Measurements from ENCODE around the gene AKAP13.
"Not testable (repeated sequence)": the region's sequence is repeated elsewhere in the genome, so short reads cannot be mapped to it uniquely, and the experiment has no call there.

The AKAP13 gene

GRCh38 chr15:85792912-85793590, 412.6 kb downstream of the AKAP13 start:
- Histone ChIP-seq H3K9me3 (ENCODE audit: low read length) (no peaks in the 10 kb centered on the region), H2AFZ (ENCODE audit: low read depth, low read length) (no peak overlapping the region), H3K4me1 (ENCODE audit: insufficient read depth, low read length) (peaks cover 31% of the 10 kb centered on the region), H3K4me3 (ENCODE audit: low read length) (peak overlapping the region; percentile 95), H3K36me3 (ENCODE audit: insufficient read depth, low read length) (peaks cover 2% of the 10 kb centered on the region), H3K27me3 (ENCODE audit: insufficient read depth, low read length) (no peaks in the 10 kb centered on the region)

GRCh38 chr15:85793641-85794597, 413.5 kb downstream of the AKAP13 start:
- H3K4me1 ChIP-seq (ENCODE audit: insufficient read depth, low read length), result peaks cover 23% of the 10 kb centered on the region
- H3K4me3 ChIP-seq (ENCODE audit: low read length), result peak overlapping the region; percentile 95
- no peaks in the 10 kb centered on the region for H3K27me3 ChIP-seq (ENCODE audit: insufficient read depth, low read length)
- H3K36me3 ChIP-seq (ENCODE audit: insufficient read depth, low read length), result peaks cover 2% of the 10 kb centered on the region
- H3K9me3 ChIP-seq (ENCODE audit: low read length), result no peaks in the 10 kb centered on the region
- H2AFZ ChIP-seq (ENCODE audit: low read depth, low read length), result no peak overlapping the region

GRCh38 chr15:85794598-85795336, 414.4 kb downstream of the AKAP13 start, which contains the start of gene KLHL25:
TSS of gene KLHL25 (minus strand) at chr15:85794925. CDS start at chr15:85769810, 25,115 bp downstream.
- peaks cover 22% of the 10 kb centered on the region for H3K4me1 ChIP-seq (ENCODE audit: insufficient read depth, low read length)
- H3K36me3 ChIP-seq (ENCODE audit: insufficient read depth, low read length), result no peaks in the 10 kb centered on the region
- H3K9me3 ChIP-seq (ENCODE audit: low read length), result no peaks in the 10 kb centered on the region
- peak within 1 kb of the TSS; percentile 95 for H3K4me3 ChIP-seq (ENCODE audit: low read length)
- peak within 1 kb of the TSS; percentile 29 for H2AFZ ChIP-seq (ENCODE audit: low read depth, low read length)
- no peaks in the 10 kb centered on the region for H3K27me3 ChIP-seq (ENCODE audit: insufficient read depth, low read length)

DNA sequence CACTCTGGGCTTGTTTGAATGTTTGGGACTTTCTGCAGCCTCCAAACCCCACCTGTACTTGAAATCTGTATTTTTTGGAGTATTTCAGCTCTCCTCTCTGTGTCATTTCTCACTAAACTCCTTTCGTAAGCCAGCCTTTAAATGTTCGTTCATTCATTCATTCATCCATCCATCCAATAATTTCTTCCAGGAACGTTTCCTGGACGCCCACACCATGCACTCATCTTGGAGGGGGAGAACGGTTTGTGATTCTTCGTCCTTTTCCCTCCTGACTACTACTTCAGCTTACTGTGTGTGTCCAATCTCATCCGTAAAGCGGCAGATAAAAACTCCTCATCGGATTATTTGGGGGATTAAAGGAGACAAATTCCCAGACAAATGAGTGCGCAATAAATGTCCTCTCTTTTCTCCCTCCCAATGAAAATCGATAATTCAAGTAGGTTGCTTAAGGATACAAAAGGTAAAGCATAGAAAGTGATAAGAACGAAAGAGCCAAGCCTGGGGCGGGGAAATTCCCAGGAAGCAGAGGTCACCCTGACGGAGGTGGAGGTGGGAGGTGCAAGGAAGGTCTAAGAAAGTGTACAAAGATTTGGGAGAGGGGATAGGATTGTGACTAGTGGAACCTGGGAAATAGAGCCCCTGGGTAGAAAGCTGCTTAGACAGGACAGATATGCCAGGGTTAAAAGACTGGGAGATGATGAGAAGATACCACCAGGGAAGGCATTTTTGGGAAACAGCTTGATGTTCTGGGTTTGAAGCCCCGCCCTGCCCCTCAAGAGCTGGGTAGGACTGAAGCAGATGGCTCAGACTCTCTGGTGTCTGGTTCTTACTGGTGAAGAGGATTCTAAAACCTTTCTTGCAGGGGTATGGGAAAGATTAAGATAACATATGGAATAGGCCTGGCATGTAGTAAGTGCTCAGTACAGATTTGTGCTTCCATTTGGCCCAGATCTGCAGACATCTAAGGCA, 415.2 kb downstream of the AKAP13 start:
- H3K27me3 ChIP-seq (ENCODE audit: insufficient read depth, low read length), result no peaks in the 10 kb centered on the region
- H3K4me1 ChIP-seq (ENCODE audit: insufficient read depth, low read length), result peaks cover 22% of the 10 kb centered on the region
- peak overlapping the region; percentile 29 for H2AFZ ChIP-seq (ENCODE audit: low read depth, low read length)
- H3K9me3 ChIP-seq (ENCODE audit: low read length), result no peaks in the 10 kb centered on the region
- H3K36me3 ChIP-seq (ENCODE audit: insufficient read depth, low read length), result no peaks in the 10 kb centered on the region
- peak overlapping the region; percentile 34 for H3K4me3 ChIP-seq (ENCODE audit: low read length)

DNA sequence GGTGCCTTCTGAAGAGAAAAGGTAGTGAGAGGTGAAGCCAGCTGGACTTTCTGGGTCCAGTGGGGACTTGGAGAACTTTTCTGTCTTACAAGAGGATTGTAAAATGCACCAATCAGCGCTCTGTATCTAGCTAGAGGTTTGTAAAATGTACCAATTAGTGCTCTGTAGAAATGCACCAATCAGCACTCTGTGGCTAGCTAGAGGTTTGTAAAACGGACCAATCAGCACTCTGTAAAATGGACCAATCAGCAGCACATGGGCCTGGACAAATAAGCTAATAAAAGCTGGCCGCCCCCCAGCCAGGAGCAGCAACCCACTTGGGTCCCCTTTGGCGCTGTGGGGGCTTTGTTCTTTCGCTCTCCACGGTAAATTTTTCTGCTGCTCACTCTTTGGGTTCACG, 416.0 kb downstream of the AKAP13 start:
- H2AFZ ChIP-seq (ENCODE audit: low read depth, low read length); H3K4me3 ChIP-seq (ENCODE audit: low read length); H3K36me3 ChIP-seq (ENCODE audit: insufficient read depth, low read length); H3K27me3 ChIP-seq (ENCODE audit: insufficient read depth, low read length); H3K9me3 ChIP-seq (ENCODE audit: low read length): not testable (repeated sequence)
- peaks cover 22% of the 10 kb centered on the region for H3K4me1 ChIP-seq (ENCODE audit: insufficient read depth, low read length)

Measured in neuron (in vitro differentiated cells).